ENCODE results near the gene B3GNT7. TPM values are rescaled to one million over a fixed set of nuclear protein-coding genes. Genes with fewer than 3 reads are reported as not detected.

Gene B3GNT7
- total RNA-seq, 4 donors from 2014 or later, result 1.2 to 2.6 (median 1.8) TPM

- intact Hi-C loops (cut with DNase I; ENCODE audit: low total_unique reads), result no loop called here
- no peak overlapping the region for H3K4me3 ChIP-seq (ENCODE audit: low read depth, poor library complexity, severe bottlenecking)
- TF ChIP-seq, protein P1, sequence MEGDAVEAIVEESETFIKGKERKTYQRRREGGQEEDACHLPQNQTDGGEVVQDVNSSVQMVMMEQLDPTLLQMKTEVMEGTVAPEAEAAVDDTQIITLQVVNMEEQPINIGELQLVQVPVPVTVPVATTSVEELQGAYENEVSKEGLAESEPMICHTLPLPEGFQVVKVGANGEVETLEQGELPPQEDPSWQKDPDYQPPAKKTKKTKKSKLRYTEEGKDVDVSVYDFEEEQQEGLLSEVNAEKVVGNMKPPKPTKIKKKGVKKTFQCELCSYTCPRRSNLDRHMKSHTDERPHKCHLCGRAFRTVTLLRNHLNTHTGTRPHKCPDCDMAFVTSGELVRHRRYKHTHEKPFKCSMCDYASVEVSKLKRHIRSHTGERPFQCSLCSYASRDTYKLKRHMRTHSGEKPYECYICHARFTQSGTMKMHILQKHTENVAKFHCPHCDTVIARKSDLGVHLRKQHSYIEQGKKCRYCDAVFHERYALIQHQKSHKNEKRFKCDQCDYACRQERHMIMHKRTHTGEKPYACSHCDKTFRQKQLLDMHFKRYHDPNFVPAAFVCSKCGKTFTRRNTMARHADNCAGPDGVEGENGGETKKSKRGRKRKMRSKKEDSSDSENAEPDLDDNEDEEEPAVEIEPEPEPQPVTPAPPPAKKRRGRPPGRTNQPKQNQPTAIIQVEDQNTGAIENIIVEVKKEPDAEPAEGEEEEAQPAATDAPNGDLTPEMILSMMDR (IDR thresholded peaks at IDR 0.05), result no peak
- TF ChIP-seq POLR2A (IDR thresholded peaks at IDR 0.05), result no peak
- 86% methylated on average over 15 of the region's 15 CpGs for WGBS, 2 donors
- no peak for DNase-seq (ENCODE audit: low spot score in 2 of 2)
Measured at GRCh38 chr2:231388725-231389346, 6.7 kb upstream of the B3GNT7 start.

DNA sequence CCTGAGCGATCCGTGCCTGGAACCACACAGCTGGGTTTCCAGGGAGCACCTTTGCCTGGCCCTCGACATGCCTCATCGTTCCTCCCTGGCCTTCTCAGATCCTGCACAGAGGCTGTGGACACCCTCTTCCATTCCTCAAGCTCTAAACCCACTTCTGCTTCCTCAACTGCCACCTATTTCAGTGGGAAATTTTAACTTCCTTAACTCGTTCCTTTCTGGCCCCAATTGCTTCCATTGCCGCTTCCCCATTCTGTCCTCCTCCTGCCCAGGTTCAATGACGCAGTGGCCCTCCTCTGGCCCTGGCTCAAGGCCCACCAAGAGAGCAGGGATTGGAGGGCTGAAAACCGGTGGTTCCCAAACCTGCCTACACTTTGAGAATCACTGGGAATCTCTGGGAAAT lies 4.8 kb upstream of the B3GNT7 start:
- no peak for TF ChIP-seq POLR2A (IDR thresholded peaks at IDR 0.05)
- TF ChIP-seq, protein P1 (IDR thresholded peaks at IDR 0.05), result no peak
- intact Hi-C loops (cut with DNase I; ENCODE audit: low total_unique reads), result no loop called here
- H3K4me3 ChIP-seq (ENCODE audit: low read depth, poor library complexity, severe bottlenecking), result no peak overlapping the region
- WGBS, 2 donors, result 80 to 82% methylated on average over 8 of the region's 8 CpGs
- no peak for DNase-seq (ENCODE audit: low spot score in 2 of 2)

DNA sequence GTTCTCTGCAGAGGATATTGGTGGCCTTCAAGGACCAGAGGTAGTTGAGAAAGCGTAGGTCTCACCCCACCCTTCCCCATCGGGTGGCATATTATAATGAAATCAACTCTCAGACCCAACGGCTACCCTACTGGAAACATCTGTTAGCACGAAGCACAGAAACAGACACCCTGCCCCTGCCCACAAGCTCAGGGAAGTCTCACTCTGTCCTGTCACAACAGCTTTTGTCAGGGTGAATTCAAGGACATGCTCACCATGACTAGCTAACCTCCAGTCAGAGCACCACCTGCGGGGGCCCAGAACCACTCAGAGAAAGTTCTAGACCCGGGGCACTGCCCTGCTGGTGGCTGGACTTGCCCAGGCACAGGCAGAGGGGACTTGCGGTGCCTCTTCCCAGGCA lies 3.5 kb upstream of the B3GNT7 start:
- intact Hi-C loops (cut with DNase I; ENCODE audit: low total_unique reads), result no loop called here
- TF ChIP-seq POLR2A (IDR thresholded peaks at IDR 0.05), result no peak
- TF ChIP-seq, protein P1 (IDR thresholded peaks at IDR 0.05), result no peak
- WGBS, 2 donors, result 78 to 85% methylated on average over 5 to 7 of the region's 7 CpGs
- H3K4me3 ChIP-seq (ENCODE audit: low read depth, poor library complexity, severe bottlenecking), result no peak overlapping the region
- DNase-seq (ENCODE audit: low spot score in 2 of 2), result no peak

- WGBS, 2 donors, result 94 to 95% methylated on average over 14 of the region's 14 CpGs
- no peak overlapping the region for H3K4me3 ChIP-seq (ENCODE audit: low read depth, poor library complexity, severe bottlenecking)
- DNase-seq (ENCODE audit: low spot score in 2 of 2), result no peak
- intact Hi-C loops (cut with DNase I; ENCODE audit: low total_unique reads), result no loop called here
- TF ChIP-seq POLR2A (IDR thresholded peaks at IDR 0.05), result no peak
- TF ChIP-seq, protein P1 (IDR thresholded peaks at IDR 0.05), result no peak
Measured at GRCh38 chr2:231392431-231393148, 2.9 kb upstream of the B3GNT7 start.

GRCh38 chr2:231393149-231394131 lies 2.1 kb upstream of the B3GNT7 start:
- intact Hi-C loops (cut with DNase I; ENCODE audit: low total_unique reads), result no loop called here
- WGBS, 2 donors, result 78 to 89% methylated on average over 16 to 17 of the region's 17 CpGs
- H3K4me3 ChIP-seq (ENCODE audit: low read depth, poor library complexity, severe bottlenecking), result no peak overlapping the region
- no peak for TF ChIP-seq POLR2A (IDR thresholded peaks at IDR 0.05)
- TF ChIP-seq, protein P1 (IDR thresholded peaks at IDR 0.05), result no peak
- no peak for DNase-seq (ENCODE audit: low spot score in 2 of 2)

Measured in lower leg skin (tissue), 4 donors.